Mesothelial cell of epicardium (in vitro differentiated cells): Measurements from ENCODE around the gene LMBR1. TPM values are rescaled to one million over a fixed set of nuclear protein-coding genes. Genes with fewer than 3 reads are reported as not detected.

ENCODE experiments used
- DNase-seq, 2 experiments: peaks; one replicate each; pipeline ENCODE4 v3.0.0; 2021; ENCODE audit warnings: low spot score in 2 of 2; ENCODE audit not compliant: unreplicated experiment in 2 of 2
- H3K27ac Mint-ChIP-seq: 2 replicates; pipeline ENCODE4 v1.8.0; 2021; ENCODE audit warnings: mixed read lengths
- H3K27me3 Mint-ChIP-seq: 2 replicates; pipeline ENCODE4 v1.8.0; 2021; ENCODE audit warnings: low read depth, mixed read lengths
- H3K36me3 Mint-ChIP-seq: 2 replicates; pipeline ENCODE4 v1.8.0; 2021; ENCODE audit warnings: mixed read lengths
- H3K4me1 Mint-ChIP-seq: 2 replicates; pipeline ENCODE4 v1.8.0; 2021; ENCODE audit warnings: mixed read lengths
- H3K4me3 Mint-ChIP-seq: 2 replicates; pipeline ENCODE4 v1.8.0; 2021; ENCODE audit warnings: mild to moderate bottlenecking, moderate library complexity, mixed read lengths
- H3K9me3 Mint-ChIP-seq: 2 replicates; pipeline ENCODE4 v1.8.0; 2021; ENCODE audit warnings: mixed read lengths
- CTCF ChIP-seq: fragments of 200-600 bp; sonication (generic); IDR thresholded peaks from one replicate; pipeline ENCODE4 v1.5.0; 2021; ENCODE audit warnings: antibody characterized with exemption; ENCODE audit not compliant: unreplicated experiment
- total RNA-seq: library from RNA; stranded (reverse); gene quantifications from 3 replicates; pipeline ENCODE4 v1.2.1, GENCODE V29; 2021

Gene LMBR1
- total RNA-seq, 1 donor from 2014 or later = 69.3 TPM

GRCh38 chr7:156785998-156786543 is 106.9 kb downstream of the LMBR1 start:
- H3K36me3 Mint-ChIP-seq = peaks cover 2% of the 10 kb centered on the region
- H3K9me3 Mint-ChIP-seq = no peaks in the 10 kb centered on the region
- H3K4me3 Mint-ChIP-seq = no peak overlapping the region
- DNase-seq = no peak
- no peak overlapping the region for H3K27ac Mint-ChIP-seq
- peaks cover under 1% of the 10 kb centered on the region for H3K4me1 Mint-ChIP-seq
- TF ChIP-seq CTCF = no peak
- no peaks in the 10 kb centered on the region for H3K27me3 Mint-ChIP-seq

- Mint-ChIP-seq H3K9me3 (no peaks in the 10 kb centered on the region), H3K27ac (no peak overlapping the region), H3K4me1 (peaks cover 4% of the 10 kb centered on the region), H3K36me3 (peaks cover 2% of the 10 kb centered on the region), H3K4me3 (no peak overlapping the region), H3K27me3 (no peaks in the 10 kb centered on the region)
- DNase-seq = no peak
- no peak for TF ChIP-seq CTCF
Measured at GRCh38 chr7:156783864-156784263, 109.1 kb downstream of the LMBR1 start.

GRCh38 chr7:156781972-156782371 is 111.0 kb downstream of the LMBR1 start:
- peaks cover 10% of the 10 kb centered on the region for H3K4me1 Mint-ChIP-seq
- H3K9me3 Mint-ChIP-seq = no peaks in the 10 kb centered on the region
- H3K36me3 Mint-ChIP-seq = peaks cover 5% of the 10 kb centered on the region
- H3K27me3 Mint-ChIP-seq = no peaks in the 10 kb centered on the region
- DNase-seq = no peak
- no peak for TF ChIP-seq CTCF
- H3K27ac Mint-ChIP-seq = no peak overlapping the region
- no peak overlapping the region for H3K4me3 Mint-ChIP-seq

GRCh38 chr7:156780724-156781455 is 112.1 kb downstream of the LMBR1 start:
- no peak for DNase-seq
- Mint-ChIP-seq H3K27ac (no peak overlapping the region), H3K36me3 (peaks cover 5% of the 10 kb centered on the region), H3K4me3 (no peak overlapping the region), H3K9me3 (no peaks in the 10 kb centered on the region), H3K27me3 (no peaks in the 10 kb centered on the region), H3K4me1 (peaks cover 10% of the 10 kb centered on the region)
- no peak for TF ChIP-seq CTCF

DNA sequence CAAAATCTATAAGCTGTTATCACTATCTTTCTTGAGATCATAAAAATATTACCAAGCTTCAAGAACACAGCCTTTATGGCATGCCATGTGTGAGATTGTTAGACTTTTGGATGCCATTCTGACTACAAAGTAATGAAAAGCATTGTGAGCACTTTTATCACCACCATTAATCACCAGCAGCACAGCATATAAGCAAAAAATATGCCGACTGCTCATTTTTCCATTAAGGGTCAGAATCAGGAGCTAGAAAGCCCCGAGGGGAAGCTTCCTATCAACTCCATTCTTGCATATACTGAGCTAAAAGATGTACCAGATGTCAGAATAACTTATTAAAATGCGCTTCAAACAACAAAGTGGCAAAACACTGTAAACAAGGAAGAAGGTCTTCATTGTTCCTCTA is 114.3 kb downstream of the LMBR1 start:
- no peak for DNase-seq
- H3K27ac Mint-ChIP-seq = no peak overlapping the region
- peaks cover 10% of the 10 kb centered on the region for H3K4me1 Mint-ChIP-seq
- H3K4me3 Mint-ChIP-seq = no peak overlapping the region
- peaks cover 2% of the 10 kb centered on the region for H3K9me3 Mint-ChIP-seq
- H3K27me3 Mint-ChIP-seq = no peaks in the 10 kb centered on the region
- peaks cover 11% of the 10 kb centered on the region for H3K36me3 Mint-ChIP-seq
- no peak for TF ChIP-seq CTCF
